Endothelial cell of umbilical vein (primary cell): ENCODE data around the gene MEOX2. TPM values are rescaled to one million over a fixed set of nuclear protein-coding genes. Genes with fewer than 3 reads are reported as not detected.

Experiments used
- BruUV-seq: library from RNA; stranded (reverse); fragments of 400-500 nt; replicated peaks from 2 replicates; lab custom pipeline; 2021; lab: Mats Ljungman, UMichigan
- CTCF ChIA-PET: fragments of 300-600, 350-600 bp; sonication (Branson Sonifier 250); formaldehyde crosslinking; loops from one replicate; lab custom pipeline; 2021; ENCODE audit warnings: antibody characterized with exemption, inconsistent platforms; lab: Charles Lee
- POLR2A ChIA-PET: fragments of 300-600, 350-600 bp; sonication (Branson Sonifier 250); formaldehyde crosslinking; loops from one replicate; lab custom pipeline; 2021; ENCODE audit warnings: antibody characterized with exemption, inconsistent platforms; lab: Charles Lee
- DNase-seq: peaks from one replicate; pipeline ENCODE4 v3.0.0-alpha.2; 2011; ENCODE audit warnings: low read depth, low spot score
- FAIRE-seq: peaks from 2 replicates; lab custom pipeline; 2011; peaks lifted over from hg19 to GRCh38; lab: Jason Lieb, UNC
- H2AFZ ChIP-seq: 2 replicates; pipeline ENCODE4 v1.6.0; 2012; ENCODE audit warnings: low read depth, low read length, control low read depth, inconsistent platforms
- H3K27ac ChIP-seq: 2 replicates; pipeline ENCODE4 v1.5.1; 2011; ENCODE audit warnings: low read depth, mild to moderate bottlenecking, control low read depth, low read length, moderate library complexity; ENCODE audit not compliant: insufficient read depth
- H3K27me3 ChIP-seq, 2 experiments: 2 replicates each; pipeline versions ENCODE4 v1.6.0 to v1.6.1; 2011; ENCODE audit warnings: low read length in 2 of 2, mixed read lengths in 1 of 2; ENCODE audit not compliant: control insufficient read depth in 2 of 2, insufficient read depth in 2 of 2
- H3K36me3 ChIP-seq, 2 experiments: 2 replicates in 1 of 2; 3 replicates in 1 of 2; pipeline ENCODE4 v1.5.1; 2011; ENCODE audit warnings: low read length in 2 of 2, mild to moderate bottlenecking in 1 of 2, moderate library complexity in 1 of 2; ENCODE audit not compliant: control insufficient read depth in 2 of 2, insufficient read depth in 2 of 2; ENCODE audit errors: extremely low read depth in 1 of 2
- H3K4me1 ChIP-seq: 3 replicates; pipeline ENCODE4 v1.5.1; 2011; ENCODE audit warnings: mild to moderate bottlenecking, low read length; ENCODE audit not compliant: control insufficient read depth, insufficient read depth; ENCODE audit errors: extremely low read depth
- H3K4me2 ChIP-seq: 2 replicates; pipeline ENCODE4 v1.6.1; 2011; ENCODE audit warnings: low read length, control low read depth, mixed read lengths; ENCODE audit not compliant: insufficient read depth
- H3K4me3 ChIP-seq, 3 experiments: fragments of 200-600 bp in 1 of 3; sonication (generic), shearing (Covaris generic) in 1 of 3; replicated peaks in 1 of 3; 2 replicates each; pipeline ENCODE4 v1.5.1; 2011 to 2016; ENCODE audit warnings: control low read depth in 3 of 3, low read length in 3 of 3, mild to moderate bottlenecking in 2 of 3, inconsistent platforms in 1 of 3, low read depth in 1 of 3, moderate library complexity in 1 of 3; ENCODE audit not compliant: insufficient read depth in 1 of 3
- H3K79me2 ChIP-seq: 2 replicates; pipeline ENCODE4 v1.6.0; 2012; ENCODE audit warnings: low read length, inconsistent platforms; ENCODE audit not compliant: control insufficient read depth, insufficient read depth
- H3K9ac ChIP-seq: replicated peaks from 2 replicates; pipeline ENCODE3; 2011; ENCODE audit warnings: low read length, control low read depth; ENCODE audit not compliant: insufficient read depth; ENCODE audit errors: extremely low read depth
- H3K9me1 ChIP-seq: replicated peaks from 3 replicates; pipeline ENCODE4 v1.6.0; 2011; ENCODE audit warnings: mild to moderate bottlenecking, low read length; ENCODE audit not compliant: control insufficient read depth, insufficient read depth; ENCODE audit errors: extremely low read depth
- H3K9me3 ChIP-seq: replicated peaks from 2 replicates; pipeline ENCODE4 v1.5.1; 2012; ENCODE audit warnings: low read length, inconsistent platforms; ENCODE audit not compliant: control insufficient read depth, insufficient read depth
- H4K20me1 ChIP-seq: replicated peaks from 2 replicates; pipeline ENCODE3; 2011; ENCODE audit warnings: mild to moderate bottlenecking, low read length; ENCODE audit not compliant: control insufficient read depth, insufficient read depth; ENCODE audit errors: extremely low read depth
- EZH2 ChIP-seq: IDR thresholded peaks from 2 replicates; pipeline ENCODE4 v1.6.1; 2012; ENCODE audit warnings: borderline replicate concordance, low read depth, mild to moderate bottlenecking, moderate library complexity, low read length, inconsistent platforms; ENCODE audit not compliant: severe bottlenecking
- FOS ChIP-seq: IDR thresholded peaks from 2 replicates; pipeline ENCODE4 v1.6.1; 2011; ENCODE audit warnings: mild to moderate bottlenecking, low read length, moderate library complexity, borderline replicate concordance; ENCODE audit not compliant: insufficient read depth
- GATA2 ChIP-seq: IDR thresholded peaks from 2 replicates; pipeline ENCODE4 v1.7.0; 2011; ENCODE audit warnings: low read depth, mild to moderate bottlenecking, moderate library complexity, mixed read lengths, low read length; ENCODE audit not compliant: insufficient read length, insufficient read depth
- JUN ChIP-seq: IDR thresholded peaks from 2 replicates; pipeline ENCODE4 v1.6.1; 2011; ENCODE audit warnings: borderline replicate concordance, low read depth; ENCODE audit not compliant: insufficient read length, insufficient read depth
- MYC ChIP-seq: IDR thresholded peaks from one replicate; pipeline ENCODE4 v1.6.1; 2011; ENCODE audit warnings: mild to moderate bottlenecking, low read depth, low read length
- POLR2A ChIP-seq: IDR thresholded peaks from 2 replicates; pipeline ENCODE4 v1.6.1; 2012; ENCODE audit warnings: low read depth, mild to moderate bottlenecking, control low read depth, low read length
- POLR2AphosphoS5 ChIP-seq: IDR thresholded peaks from 2 replicates; pipeline ENCODE4 v1.6.1; 2012; ENCODE audit warnings: low read depth, mild to moderate bottlenecking, control low read depth, low read length, moderate library complexity; ENCODE audit not compliant: insufficient read depth
- dilution Hi-C: fragments of 300-500 bp; cut with MboI; formaldehyde crosslinking; loops from one replicate; pipeline ENCODE4 v1.15.0; 2019; ENCODE audit warnings: low sequenced_read_pairs; ENCODE audit not compliant: extremely low pct_ligation_motif_present
- intact Hi-C: fragments of 100-400 bp; cut with micrococcal nuclease; formaldehyde crosslinking; loops from one replicate; pipeline ENCODE4 v1.10.0; 2022
- polyA plus RNA-seq, 4 experiments: library from polyadenylated mRNA; depleted of rRNA in 3 of 4; stranded (reverse) in 3 of 4; unstranded in 1 of 4; fragments of >200 nt; gene quantifications; 2 replicates each; pipeline versions ENCODE4 v1.2.1 to v1.2.3, GENCODE V29; 2011 to 2012; ENCODE audit warnings: missing spikeins in 1 of 4
- total RNA-seq: library from RNA; stranded (reverse); gene quantifications from 2 replicates; pipeline ENCODE4 v1.2.3, GENCODE V29; 2021
- TF ChIP-seq, protein P1 (sequence below), 2 donors: IDR thresholded peaks; 1 replicate in 1 of 2; 2 replicates in 1 of 2; pipeline ENCODE4 v1.5.1; 2011; ENCODE audit warnings: low read length in 2 of 2, mild to moderate bottlenecking in 2 of 2, moderate library complexity in 2 of 2, control low read depth in 1 of 2, inconsistent platforms in 1 of 2, low read depth in 1 of 2; ENCODE audit not compliant: insufficient read depth in 1 of 2; ENCODE audit errors: extremely low read depth in 1 of 2
- TF ChIP-seq, protein P2 (sequence below): IDR thresholded peaks from 2 replicates; pipeline ENCODE4 v1.6.1; 2011; ENCODE audit not compliant: insufficient read depth, insufficient read length

Gene MEOX2
- total and polyA plus RNA-seq, 2 donors (not counting 3 experiments of a cell fraction or from before 2014, with no cell fraction given), result 11.6 to 45.1 TPM

DNA sequence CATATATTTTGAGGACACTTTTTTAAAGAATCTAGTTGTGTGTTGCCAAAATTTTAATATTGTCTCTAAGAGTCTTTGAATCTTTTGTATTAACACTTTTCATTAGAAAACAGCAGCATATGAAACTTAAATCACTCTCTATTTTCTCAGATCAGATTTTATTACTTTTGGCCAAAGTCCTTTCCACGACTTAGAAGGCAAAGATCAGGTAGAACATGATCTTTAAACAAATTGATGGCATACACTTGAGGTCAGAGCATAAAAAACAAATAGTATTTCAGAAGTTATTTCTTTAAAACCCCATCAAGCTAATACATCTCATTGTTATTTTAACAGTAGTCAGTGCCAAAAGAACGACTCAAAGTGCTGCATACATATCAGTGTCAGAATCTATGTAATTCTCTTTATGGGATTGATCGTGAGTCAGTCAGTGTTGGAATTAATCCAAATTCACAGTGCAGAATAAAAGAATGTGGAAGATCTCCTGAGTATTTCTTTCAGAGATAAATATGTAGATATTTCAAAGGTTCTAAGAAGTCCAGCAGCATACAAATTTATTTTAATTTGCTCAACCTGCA is 115.1 kb downstream of the MEOX2 start:
- BruUV-seq, result no TSS peak

DNA sequence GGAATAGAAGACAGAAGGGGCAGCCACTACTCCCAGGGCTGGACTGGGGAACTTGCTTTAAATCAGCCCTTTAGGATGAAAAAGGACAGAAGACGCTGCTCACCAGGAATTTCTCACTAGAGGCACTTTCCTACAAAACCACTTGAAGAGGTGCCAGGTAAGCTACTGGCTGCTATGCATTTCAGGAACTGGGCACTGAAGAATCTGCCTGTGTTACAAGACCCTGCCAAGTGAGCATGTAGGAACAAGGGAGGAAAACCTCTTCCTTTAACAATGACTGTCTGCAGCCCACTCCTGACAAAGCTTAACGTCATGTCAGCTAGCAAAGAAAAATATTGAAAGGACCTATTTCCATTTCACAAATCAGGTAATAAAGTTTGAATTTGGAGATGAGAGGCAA is 118.8 kb downstream of the MEOX2 start:
- no peak for FAIRE-seq
- H4K20me1 ChIP-seq, result no peaks in the 10 kb centered on the region
- no peak for DNase-seq
- no peaks in the 10 kb centered on the region for H3K36me3 ChIP-seq
- H3K4me1 ChIP-seq, result peaks cover 9% of the 10 kb centered on the region
- intact Hi-C loops, result no loop called here
- H3K27me3 ChIP-seq, result no peaks in the 10 kb centered on the region
- H3K9ac ChIP-seq, result no peak overlapping the region
- no peak overlapping the region for H2AFZ ChIP-seq
- H3K9me1 ChIP-seq, result no peaks in the 10 kb centered on the region
- no peak overlapping the region for H3K4me2 ChIP-seq
- no peaks in the 10 kb centered on the region for H3K9me3 ChIP-seq
- ChIA-PET CTCF (interaction anchor here (0.9 kb wide), 1 partner anchor 154 kb away, joined by 3 read pairs; no protein-coding TSS in a partner anchor), POLR2A (no interaction called here)
- H3K4me3 ChIP-seq, result no peak overlapping the region
- H3K79me2 ChIP-seq, result no peaks in the 10 kb centered on the region
- dilution Hi-C loops, result loop anchor here (25.0 kb wide), 1 partner anchor 145 kb away; no protein-coding TSS in a partner anchor
- BruUV-seq, result no TSS peak
- TF ChIP-seq EZH2, result no peak
- no peak for TF ChIP-seq JUN
- TF ChIP-seq, protein P1, sequence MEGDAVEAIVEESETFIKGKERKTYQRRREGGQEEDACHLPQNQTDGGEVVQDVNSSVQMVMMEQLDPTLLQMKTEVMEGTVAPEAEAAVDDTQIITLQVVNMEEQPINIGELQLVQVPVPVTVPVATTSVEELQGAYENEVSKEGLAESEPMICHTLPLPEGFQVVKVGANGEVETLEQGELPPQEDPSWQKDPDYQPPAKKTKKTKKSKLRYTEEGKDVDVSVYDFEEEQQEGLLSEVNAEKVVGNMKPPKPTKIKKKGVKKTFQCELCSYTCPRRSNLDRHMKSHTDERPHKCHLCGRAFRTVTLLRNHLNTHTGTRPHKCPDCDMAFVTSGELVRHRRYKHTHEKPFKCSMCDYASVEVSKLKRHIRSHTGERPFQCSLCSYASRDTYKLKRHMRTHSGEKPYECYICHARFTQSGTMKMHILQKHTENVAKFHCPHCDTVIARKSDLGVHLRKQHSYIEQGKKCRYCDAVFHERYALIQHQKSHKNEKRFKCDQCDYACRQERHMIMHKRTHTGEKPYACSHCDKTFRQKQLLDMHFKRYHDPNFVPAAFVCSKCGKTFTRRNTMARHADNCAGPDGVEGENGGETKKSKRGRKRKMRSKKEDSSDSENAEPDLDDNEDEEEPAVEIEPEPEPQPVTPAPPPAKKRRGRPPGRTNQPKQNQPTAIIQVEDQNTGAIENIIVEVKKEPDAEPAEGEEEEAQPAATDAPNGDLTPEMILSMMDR (IDR thresholded peaks at IDR 0.05; ENCODE audit: extremely low read depth in 1 of 2, insufficient read depth in 1 of 2, low read depth in 1 of 2, low read length in 2 of 2), result no peak
- TF ChIP-seq GATA2, result no peak
- no peak for TF ChIP-seq POLR2AphosphoS5
- TF ChIP-seq FOS, result no peak
- TF ChIP-seq, protein P2, sequence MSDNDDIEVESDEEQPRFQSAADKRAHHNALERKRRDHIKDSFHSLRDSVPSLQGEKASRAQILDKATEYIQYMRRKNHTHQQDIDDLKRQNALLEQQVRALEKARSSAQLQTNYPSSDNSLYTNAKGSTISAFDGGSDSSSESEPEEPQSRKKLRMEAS, result no peak
- no peak for TF ChIP-seq MYC
- no peak for TF ChIP-seq POLR2A
- H3K27ac ChIP-seq, result no peak overlapping the region

More for the DNA sequence above, 115.1 kb downstream of the MEOX2 start:
- Histone ChIP-seq H3K9ac (no peak overlapping the region), H3K4me1 (peaks cover 9% of the 10 kb centered on the region), H3K27me3 (no peaks in the 10 kb centered on the region), H3K79me2 (no peaks in the 10 kb centered on the region), H3K4me2 (peak overlapping the region; percentile 29), H3K4me3 (no peak overlapping the region), H4K20me1 (no peaks in the 10 kb centered on the region), H3K27ac (no peak overlapping the region), H3K9me3 (no peaks in the 10 kb centered on the region), H3K9me1 (no peaks in the 10 kb centered on the region), H3K36me3 (no peaks in the 10 kb centered on the region), H2AFZ (no peak overlapping the region)
- POLR2A ChIA-PET, result no interaction called here
- CTCF ChIA-PET, result interaction anchor here (0.9 to 1.0 kb wide), 2 partner anchors 17 to 149 kb away, joined by 3 to 4 read pairs; no protein-coding TSS in a partner anchor
- dilution Hi-C loops (loop anchor here (25.0 kb wide), 1 partner anchor 141 kb away; no protein-coding TSS in a partner anchor), intact Hi-C loops (loop anchor here (1.0 kb wide), 1 partner anchor 63 kb away; no protein-coding TSS in a partner anchor)
- TF ChIP-seq JUN (peak; percentile 31), GATA2 (peak; percentile 88), POLR2A (no peak), FOS (peak; percentile 59)
- FAIRE-seq (peak; percentile 82), DNase-seq (peak; percentile 82)
